Measurements from ENCODE around the gene INSIG2.

INSIG2 gene

GRCh38 chr2:118049816-118050140, 38.5 kb upstream of the INSIG2 start:
- H3K27ac ChIP-seq: no peak overlapping the region
- H3K36me3 ChIP-seq (ENCODE audit: control insufficient read depth, insufficient read depth, low read length): no peaks in the 10 kb centered on the region
- H2AFZ ChIP-seq: no peak overlapping the region
- TF ChIP-seq CTCF (IDR thresholded peaks at IDR 0.05): no peak
- H3K9ac ChIP-seq: no peak overlapping the region
- no peaks in the 10 kb centered on the region for H3K79me2 ChIP-seq
- H3K4me2 ChIP-seq (ENCODE audit: low read length): no peak overlapping the region
- no peak overlapping the region for H3K4me3 ChIP-seq (ENCODE audit: low read depth, low read length)
- no peaks in the 10 kb centered on the region for H3K27me3 ChIP-seq (ENCODE audit: control insufficient read depth, insufficient read depth, low read length)
- H3K9me3 ChIP-seq (ENCODE audit: control insufficient read depth, low read length): no peaks in the 10 kb centered on the region
- H3K4me1 ChIP-seq: no peaks in the 10 kb centered on the region

- H3K9me3 ChIP-seq (ENCODE audit: control insufficient read depth, low read length): no peaks in the 10 kb centered on the region
- no peak for TF ChIP-seq CTCF (IDR thresholded peaks at IDR 0.05)
- H3K4me1 ChIP-seq: no peaks in the 10 kb centered on the region
- no peak overlapping the region for H3K9ac ChIP-seq
- no peak overlapping the region for H2AFZ ChIP-seq
- no peaks in the 10 kb centered on the region for H3K27me3 ChIP-seq (ENCODE audit: control insufficient read depth, insufficient read depth, low read length)
- H3K4me3 ChIP-seq (ENCODE audit: low read depth, low read length): no peak overlapping the region
- H3K27ac ChIP-seq: no peak overlapping the region
- H3K36me3 ChIP-seq (ENCODE audit: control insufficient read depth, insufficient read depth, low read length): no peaks in the 10 kb centered on the region
- no peak overlapping the region for H3K4me2 ChIP-seq (ENCODE audit: low read length)
- no peaks in the 10 kb centered on the region for H3K79me2 ChIP-seq
Observed at GRCh38 chr2:118050386-118050785, 37.9 kb upstream of the INSIG2 start.

GRCh38 chr2:118050974-118051373, 37.3 kb upstream of the INSIG2 start:
- no peak for TF ChIP-seq CTCF (IDR thresholded peaks at IDR 0.05)
- Histone ChIP-seq H3K79me2 (no peaks in the 10 kb centered on the region), H3K4me3 (ENCODE audit: low read depth, low read length) (no peak overlapping the region), H3K4me2 (ENCODE audit: low read length) (no peak overlapping the region), H3K9me3 (ENCODE audit: control insufficient read depth, low read length) (no peaks in the 10 kb centered on the region), H3K27me3 (ENCODE audit: control insufficient read depth, insufficient read depth, low read length) (no peaks in the 10 kb centered on the region), H3K9ac (no peak overlapping the region), H3K4me1 (no peaks in the 10 kb centered on the region), H3K36me3 (ENCODE audit: control insufficient read depth, insufficient read depth, low read length) (no peaks in the 10 kb centered on the region), H2AFZ (no peak overlapping the region), H3K27ac (no peak overlapping the region)

GRCh38 chr2:118051826-118052358, 36.4 kb upstream of the INSIG2 start:
- Histone ChIP-seq H3K36me3 (ENCODE audit: control insufficient read depth, insufficient read depth, low read length) (no peaks in the 10 kb centered on the region), H3K4me1 (no peaks in the 10 kb centered on the region), H3K4me3 (ENCODE audit: low read depth, low read length) (no peak overlapping the region), H3K27me3 (ENCODE audit: control insufficient read depth, insufficient read depth, low read length) (no peaks in the 10 kb centered on the region), H3K27ac (no peak overlapping the region), H2AFZ (no peak overlapping the region), H3K79me2 (no peaks in the 10 kb centered on the region), H3K9ac (no peak overlapping the region), H3K4me2 (ENCODE audit: low read length) (no peak overlapping the region), H3K9me3 (ENCODE audit: control insufficient read depth, low read length) (no peaks in the 10 kb centered on the region)
- no peak for TF ChIP-seq CTCF (IDR thresholded peaks at IDR 0.05)

- Histone ChIP-seq H3K27me3 (ENCODE audit: control insufficient read depth, insufficient read depth, low read length) (no peaks in the 10 kb centered on the region), H3K4me3 (ENCODE audit: low read depth, low read length) (no peak overlapping the region), H3K9ac (no peak overlapping the region), H3K9me3 (ENCODE audit: control insufficient read depth, low read length) (no peaks in the 10 kb centered on the region), H3K4me2 (ENCODE audit: low read length) (no peak overlapping the region), H3K27ac (no peak overlapping the region), H3K79me2 (no peaks in the 10 kb centered on the region), H3K36me3 (ENCODE audit: control insufficient read depth, insufficient read depth, low read length) (no peaks in the 10 kb centered on the region), H3K4me1 (no peaks in the 10 kb centered on the region), H2AFZ (no peak overlapping the region)
- TF ChIP-seq CTCF (IDR thresholded peaks at IDR 0.05): no peak
Observed at GRCh38 chr2:118052474-118052873, 35.8 kb upstream of the INSIG2 start.
